HG02943 (cell line): ENCODE measurements around the gene EPHB4.
"Not testable (repeated sequence)": the region's sequence is repeated elsewhere in the genome, so short reads cannot be mapped to it uniquely, and the experiment has no call there.

Experiments
- ATAC-seq: cut with Tn5 transposase; IDR thresholded peaks from one replicate; pipeline ENCODE4 v1.9.1; 2021; ENCODE audit warnings: mild to moderate bottlenecking, low read depth, moderate library complexity; ENCODE audit not compliant: unreplicated experiment

The EPHB4 gene

GRCh38 chr7:100793806-100794660 lies 33.3 kb downstream of the EPHB4 start:
- ATAC-seq: no peak

- no peak for ATAC-seq
Measured at GRCh38 chr7:100791881-100792666, 35.2 kb downstream of the EPHB4 start.

GRCh38 chr7:100789055-100789454 lies 38.3 kb downstream of the EPHB4 start:
- no peak for ATAC-seq

GRCh38 chr7:100786323-100786722 lies 41.0 kb downstream of the EPHB4 start:
- no peak for ATAC-seq

GRCh38 chr7:100785878-100786277 lies 41.4 kb downstream of the EPHB4 start:
- no peak for ATAC-seq

GRCh38 chr7:100783804-100784203 lies 43.5 kb downstream of the EPHB4 start:
- ATAC-seq: no peak

GRCh38 chr7:100781255-100781654 lies 46.1 kb downstream of the EPHB4 start:
- no peak for ATAC-seq

GRCh38 chr7:100779359-100779758 lies 48.0 kb downstream of the EPHB4 start:
- ATAC-seq: no peak

GRCh38 chr7:100778061-100778621 lies 49.2 kb downstream of the EPHB4 start:
- ATAC-seq: no peak

GRCh38 chr7:100773491-100773890 lies 53.8 kb downstream of the EPHB4 start:
- ATAC-seq: no peak

GRCh38 chr7:100768784-100769183 lies 58.5 kb downstream of the EPHB4 start:
- ATAC-seq: no peak

- ATAC-seq: no peak
Measured at GRCh38 chr7:100765250-100765649, 62.1 kb downstream of the EPHB4 start.

- no peak for ATAC-seq
Measured at GRCh38 chr7:100764841-100765240, 62.5 kb downstream of the EPHB4 start.

GRCh38 chr7:100763556-100764140 lies 63.7 kb downstream of the EPHB4 start:
- no peak for ATAC-seq

- not testable (repeated sequence) for ATAC-seq
Measured at GRCh38 chr7:100762841-100763240, 64.5 kb downstream of the EPHB4 start.

- no peak for ATAC-seq
Measured at GRCh38 chr7:100759357-100760171, 67.8 kb downstream of the EPHB4 start.

GRCh38 chr7:100753750-100754149 lies 73.6 kb downstream of the EPHB4 start:
- ATAC-seq: no peak

GRCh38 chr7:100752994-100753393 lies 74.3 kb downstream of the EPHB4 start:
- no peak for ATAC-seq
